ENCODE measurements around the gene THRSP. TPM values are rescaled to one million over a fixed set of nuclear protein-coding genes. Genes with fewer than 3 reads are reported as not detected.

Gene THRSP
- total RNA-seq, 4 donors from 2014 or later: not detected

DNA sequence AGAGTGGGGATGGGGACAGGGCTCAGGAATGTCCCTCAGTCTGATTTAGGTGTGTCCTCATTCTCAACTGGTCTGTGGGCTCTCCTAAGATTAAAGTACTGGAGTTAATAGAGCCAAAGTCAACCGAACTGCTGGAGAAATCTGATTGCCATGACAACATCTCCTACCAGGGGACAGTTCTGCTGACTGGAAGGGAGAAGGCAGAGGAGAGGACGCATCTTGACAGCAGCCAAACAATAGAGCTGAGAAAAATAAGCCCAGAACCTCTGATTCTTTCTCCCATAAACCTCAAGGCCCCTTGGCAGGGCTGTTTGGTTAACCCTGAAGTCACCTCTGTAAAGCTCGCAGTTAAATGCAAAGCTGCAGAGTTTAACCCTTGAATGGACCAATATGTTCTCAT is 43.4 kb upstream of the THRSP start:
- no peak for DNase-seq
- WGBS, 2 donors (ENCODE audit: low coverage in 1 of 2): 35% methylated on average over 3 of the region's 3 CpGs; no CpG with 5 or more reads in 1 of the 2 donors
- in situ Hi-C loops (cut with MboI; ENCODE audit: low pct_ligation_motif_present in 1 of 4, low pct_unique_long_range_greater_than_20kb in 1 of 4, low sequenced_read_pairs in 3 of 4): no loop called here
- H3K27ac ChIP-seq: no peak overlapping the region
- no peaks in the 10 kb centered on the region for H3K9me3 ChIP-seq
- TF ChIP-seq POLR2A (IDR thresholded peaks at IDR 0.05) (no peak), POLR2AphosphoS5 (IDR thresholded peaks at IDR 0.05) (no peak)
- intact Hi-C loops (cut with DNase I; ENCODE audit: low total_unique reads): no loop called here
- no peak overlapping the region for H3K4me3 ChIP-seq
- H3K36me3 ChIP-seq: no peaks in the 10 kb centered on the region
- H3K4me1 ChIP-seq: peaks cover 0 to 11% (median 2%) of the 10 kb centered on the region in 4 donors
- no peaks in the 10 kb centered on the region for H3K27me3 ChIP-seq

DNA sequence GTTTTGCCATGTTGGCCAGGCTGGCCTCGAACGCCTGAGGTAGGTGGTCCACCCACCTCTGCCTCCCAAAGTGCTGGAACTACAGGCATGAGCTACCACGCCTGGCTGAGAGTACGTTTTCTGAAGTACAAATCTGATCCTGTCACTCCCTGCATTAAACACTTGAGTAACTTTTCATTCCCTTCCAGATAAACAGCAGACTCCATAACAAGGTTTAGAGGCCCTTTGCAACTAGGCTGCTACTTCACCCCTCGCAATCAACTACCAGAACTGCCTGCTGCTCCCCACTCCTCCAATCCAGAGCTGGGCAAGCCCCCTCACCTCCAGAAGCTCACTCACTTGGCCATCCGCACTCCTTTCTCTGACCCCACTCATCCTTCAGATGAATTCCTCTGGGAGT is 42.0 kb upstream of the THRSP start:
- Histone ChIP-seq H3K27ac (peak overlapping the region in 1 of 4 donors; percentile 61), H3K27me3 (no peaks in the 10 kb centered on the region), H3K36me3 (no peaks in the 10 kb centered on the region), H3K4me3 (no peak overlapping the region), H3K4me1 (peaks cover 0 to 11% (median 2%) of the 10 kb centered on the region in 4 donors), H3K9me3 (no peaks in the 10 kb centered on the region)
- no peak for DNase-seq
- intact Hi-C loops (cut with DNase I; ENCODE audit: low total_unique reads): no loop called here
- in situ Hi-C loops (cut with MboI; ENCODE audit: low pct_ligation_motif_present in 1 of 4, low pct_unique_long_range_greater_than_20kb in 1 of 4, low sequenced_read_pairs in 3 of 4): no loop called here
- WGBS, 2 donors (ENCODE audit: low coverage in 1 of 2): 67 to 77% methylated on average over 2 to 6 of the region's 6 CpGs
- no peak for TF ChIP-seq EP300 (IDR thresholded peaks at IDR 0.05; ENCODE audit: low read depth)
- no peak for TF ChIP-seq POLR2AphosphoS5 (IDR thresholded peaks at IDR 0.05)
- TF ChIP-seq POLR2A (IDR thresholded peaks at IDR 0.05): no peak
- TF ChIP-seq, protein P1, sequence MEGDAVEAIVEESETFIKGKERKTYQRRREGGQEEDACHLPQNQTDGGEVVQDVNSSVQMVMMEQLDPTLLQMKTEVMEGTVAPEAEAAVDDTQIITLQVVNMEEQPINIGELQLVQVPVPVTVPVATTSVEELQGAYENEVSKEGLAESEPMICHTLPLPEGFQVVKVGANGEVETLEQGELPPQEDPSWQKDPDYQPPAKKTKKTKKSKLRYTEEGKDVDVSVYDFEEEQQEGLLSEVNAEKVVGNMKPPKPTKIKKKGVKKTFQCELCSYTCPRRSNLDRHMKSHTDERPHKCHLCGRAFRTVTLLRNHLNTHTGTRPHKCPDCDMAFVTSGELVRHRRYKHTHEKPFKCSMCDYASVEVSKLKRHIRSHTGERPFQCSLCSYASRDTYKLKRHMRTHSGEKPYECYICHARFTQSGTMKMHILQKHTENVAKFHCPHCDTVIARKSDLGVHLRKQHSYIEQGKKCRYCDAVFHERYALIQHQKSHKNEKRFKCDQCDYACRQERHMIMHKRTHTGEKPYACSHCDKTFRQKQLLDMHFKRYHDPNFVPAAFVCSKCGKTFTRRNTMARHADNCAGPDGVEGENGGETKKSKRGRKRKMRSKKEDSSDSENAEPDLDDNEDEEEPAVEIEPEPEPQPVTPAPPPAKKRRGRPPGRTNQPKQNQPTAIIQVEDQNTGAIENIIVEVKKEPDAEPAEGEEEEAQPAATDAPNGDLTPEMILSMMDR (IDR thresholded peaks at IDR 0.05): no peak

DNA sequence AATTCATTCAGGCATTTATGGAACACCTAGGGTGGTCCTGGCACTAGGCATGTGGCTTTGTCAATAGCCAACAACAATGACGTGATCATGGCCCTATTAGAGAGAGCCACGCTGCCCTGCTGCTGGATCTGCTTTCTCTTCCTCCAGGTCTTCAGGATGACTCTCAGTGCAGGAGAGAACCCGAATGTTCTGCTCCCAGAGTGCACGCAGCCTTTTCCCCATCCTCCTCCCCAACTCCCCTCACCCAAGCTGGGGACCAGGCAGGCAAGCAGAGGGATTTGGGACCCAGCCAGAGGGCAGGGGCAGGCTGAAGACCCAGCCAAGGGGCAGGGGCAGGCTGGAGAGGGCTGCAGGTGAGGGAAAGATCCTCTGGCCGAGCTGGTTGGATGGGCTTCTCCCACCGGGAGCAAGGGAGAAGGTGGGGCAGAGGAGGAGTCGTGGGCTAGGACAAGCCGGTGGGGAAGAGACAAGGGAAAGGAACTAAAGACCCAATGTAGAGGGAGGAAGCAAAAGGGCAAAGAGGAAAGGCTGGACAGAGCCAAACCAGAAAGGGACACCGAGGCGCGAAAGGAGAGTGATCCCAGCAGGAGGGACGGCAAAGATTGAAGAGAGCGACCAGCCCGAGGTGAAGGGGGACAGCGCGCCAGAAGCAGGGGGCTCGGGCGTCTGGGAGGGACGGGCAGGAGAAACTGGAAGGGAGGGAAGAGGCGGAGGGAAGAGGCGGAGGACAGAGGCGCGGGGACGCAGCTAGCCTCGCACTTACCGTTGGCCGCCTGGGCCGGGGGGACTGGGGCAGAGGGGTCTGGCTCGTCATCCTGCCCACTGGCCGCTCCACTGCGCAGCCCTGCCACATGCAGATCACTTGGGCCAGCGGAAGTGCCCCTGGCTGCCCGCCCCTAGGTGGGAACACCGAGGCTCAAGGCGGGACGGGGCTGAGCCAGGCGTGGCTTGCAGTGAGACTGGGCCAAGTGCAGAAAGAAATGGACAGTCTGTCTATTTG is 41.0 kb upstream of the THRSP start, which contains the start of gene KCTD14:
KCTD14 (minus strand) TSS at position 880 of the 1,000 bp plus-strand sequence; CDS start at position 853, 27 bp downstream.
- DNase-seq: peak; percentile 69
- in situ Hi-C loops (cut with MboI; ENCODE audit: low pct_ligation_motif_present in 1 of 4, low pct_unique_long_range_greater_than_20kb in 1 of 4, low sequenced_read_pairs in 3 of 4): no loop called here
- Histone ChIP-seq H3K9me3 (no peaks in the 10 kb centered on the region), H3K36me3 (no peaks in the 10 kb centered on the region), H3K27ac (peak within 1 kb of the TSS; percentile 61 to 83 (median 74)), H3K4me3 (peak within 1 kb of the TSS; percentile 37 to 69 (median 58)), H3K4me1 (peaks cover 0 to 11% (median 2%) of the 10 kb centered on the region in 4 donors), H3K27me3 (no peaks in the 10 kb centered on the region)
- WGBS, 2 donors (ENCODE audit: low coverage in 1 of 2): 4 to 11% methylated on average over 20 to 37 of the region's 37 CpGs
- TF ChIP-seq, protein P1 (IDR thresholded peaks at IDR 0.05): no peak
- TF ChIP-seq EP300 (IDR thresholded peaks at IDR 0.05; ENCODE audit: low read depth): no peak
- peak in 2 of 3 donors; percentile 34 to 71 for TF ChIP-seq POLR2AphosphoS5 (IDR thresholded peaks at IDR 0.05)
- peak; percentile 65 for TF ChIP-seq POLR2A (IDR thresholded peaks at IDR 0.05)
- intact Hi-C loops (cut with DNase I; ENCODE audit: low total_unique reads): no loop called here

DNA sequence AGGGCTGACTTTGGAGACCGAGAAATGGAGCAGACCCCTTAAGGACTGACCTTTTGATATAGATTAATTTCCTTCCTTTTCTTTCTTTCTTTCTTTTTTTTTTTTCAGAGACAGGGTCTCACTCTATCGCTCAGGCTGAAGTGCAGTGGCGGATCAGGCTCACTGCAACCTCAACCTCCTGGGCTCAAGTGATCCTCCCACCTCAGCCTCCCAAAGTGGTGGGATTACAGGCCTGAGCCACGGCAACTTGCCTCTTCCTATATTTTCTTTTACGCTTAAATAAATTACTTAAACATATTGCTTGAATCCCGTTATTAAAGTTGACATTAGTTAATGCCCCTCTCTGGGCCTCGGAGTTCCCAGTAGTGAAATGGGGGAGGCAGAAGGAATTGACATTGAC is 40.2 kb upstream of the THRSP start:
- peaks cover 0 to 11% (median 2%) of the 10 kb centered on the region in 4 donors for H3K4me1 ChIP-seq
- intact Hi-C loops (cut with DNase I; ENCODE audit: low total_unique reads) (no loop called here), in situ Hi-C loops (cut with MboI; ENCODE audit: low pct_ligation_motif_present in 1 of 4, low pct_unique_long_range_greater_than_20kb in 1 of 4, low sequenced_read_pairs in 3 of 4) (no loop called here)
- peak overlapping the region; percentile 61 to 83 (median 74) for H3K27ac ChIP-seq
- H3K9me3 ChIP-seq: no peaks in the 10 kb centered on the region
- 66 to 72% methylated on average over 7 of the region's 7 CpGs for WGBS, 2 donors (ENCODE audit: low coverage in 1 of 2)
- H3K27me3 ChIP-seq: no peaks in the 10 kb centered on the region
- TF ChIP-seq, protein P1 (IDR thresholded peaks at IDR 0.05): peak in 2 of 5 experiments; percentile 6 to 25
- no peak for TF ChIP-seq POLR2AphosphoS5 (IDR thresholded peaks at IDR 0.05)
- no peak for DNase-seq
- peak overlapping the region in 3 of 4 donors; percentile 50 to 69 (median 67) for H3K4me3 ChIP-seq
- H3K36me3 ChIP-seq: no peaks in the 10 kb centered on the region
